HG03025 (cell line): ENCODE measurements around the gene PLXNA2.

Experiments used
- ATAC-seq: cut with Tn5 transposase; IDR thresholded peaks from one replicate; pipeline ENCODE4 v1.9.1; 2021; ENCODE audit warnings: mild to moderate bottlenecking, moderate library complexity; ENCODE audit not compliant: unreplicated experiment, low FRiP score

Gene PLXNA2

DNA sequence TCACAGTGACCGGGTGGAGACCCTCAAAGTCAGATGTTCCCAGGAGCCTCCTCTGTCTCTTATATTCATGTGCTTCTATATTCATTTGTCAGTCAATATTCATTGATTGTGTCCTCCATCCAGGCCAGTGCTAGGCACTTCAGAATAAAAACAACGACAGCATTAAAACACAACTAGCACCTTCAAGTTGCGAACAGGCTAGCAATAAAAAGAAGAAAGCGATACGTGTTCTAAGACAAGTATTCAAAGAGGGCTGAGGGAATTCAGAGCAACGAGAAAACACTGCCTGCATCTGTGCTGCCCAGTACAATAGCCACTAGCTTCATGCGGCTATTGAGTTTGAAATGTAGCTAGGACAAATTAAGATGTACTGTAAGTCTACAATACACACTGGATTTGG lies 138.0 kb downstream of the PLXNA2 start:
- no peak for ATAC-seq

DNA sequence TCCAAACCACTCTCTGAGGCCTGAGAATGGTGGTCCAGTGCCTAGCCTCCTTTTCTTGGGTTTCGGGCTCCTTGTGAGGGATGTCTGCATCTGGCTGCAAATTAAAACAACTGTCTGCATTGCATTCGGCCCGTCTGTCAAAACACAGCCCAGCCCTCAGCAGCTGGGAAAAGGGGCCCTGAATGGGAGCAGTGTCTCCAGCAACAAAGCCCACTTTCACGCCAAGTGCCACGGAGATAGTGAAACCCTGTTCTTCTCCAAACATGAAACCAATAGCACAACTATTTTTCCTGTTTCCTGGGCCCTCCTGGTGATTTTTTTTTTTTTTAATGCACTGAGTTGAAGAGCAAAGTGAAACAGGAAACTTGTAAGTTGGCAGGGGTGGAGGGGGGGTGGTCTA lies 138.4 kb downstream of the PLXNA2 start:
- no peak for ATAC-seq

DNA sequence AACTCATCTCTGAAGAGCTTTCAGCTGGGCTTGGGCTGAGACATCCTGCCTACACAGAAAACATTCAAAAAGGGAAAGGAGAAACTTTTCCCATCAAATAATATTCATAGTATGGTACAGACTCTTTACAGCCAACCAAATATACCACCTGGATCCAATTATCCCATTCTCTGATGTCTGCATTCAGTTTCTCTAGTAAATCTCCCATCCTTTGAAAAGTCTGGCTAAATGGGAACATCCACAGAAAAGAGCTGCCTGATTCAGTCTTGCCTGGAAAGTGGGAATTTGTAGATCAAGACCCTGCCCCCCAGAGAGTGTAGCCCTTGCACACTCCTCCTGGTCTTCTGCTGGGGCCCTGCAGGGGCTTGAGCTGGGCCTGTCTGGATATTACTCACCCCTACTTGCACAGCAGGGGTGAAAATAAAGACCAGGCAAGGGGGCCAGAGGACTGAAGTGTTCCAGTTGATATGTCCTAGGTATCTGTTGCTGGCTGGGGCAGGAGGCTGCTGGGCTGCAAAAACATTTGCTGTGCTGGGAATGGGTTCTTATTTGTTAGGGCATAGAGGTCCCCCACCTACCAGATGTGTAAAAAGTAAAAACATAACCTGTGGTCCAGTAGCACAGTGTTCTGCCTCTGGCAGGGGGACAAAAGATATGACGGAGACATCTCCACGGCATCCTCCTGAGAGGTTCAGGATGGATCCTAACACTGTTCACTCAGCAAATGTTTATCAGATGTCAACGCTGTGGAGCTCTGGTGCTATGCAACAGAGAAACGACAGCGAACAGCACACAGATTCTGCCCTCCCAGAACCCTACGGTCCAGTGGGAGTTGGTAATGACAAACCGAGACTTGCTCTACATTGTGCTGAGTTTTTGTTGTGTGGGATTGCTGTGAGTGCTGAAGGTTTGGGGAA lies 140.3 kb downstream of the PLXNA2 start:
- ATAC-seq = no peak

DNA sequence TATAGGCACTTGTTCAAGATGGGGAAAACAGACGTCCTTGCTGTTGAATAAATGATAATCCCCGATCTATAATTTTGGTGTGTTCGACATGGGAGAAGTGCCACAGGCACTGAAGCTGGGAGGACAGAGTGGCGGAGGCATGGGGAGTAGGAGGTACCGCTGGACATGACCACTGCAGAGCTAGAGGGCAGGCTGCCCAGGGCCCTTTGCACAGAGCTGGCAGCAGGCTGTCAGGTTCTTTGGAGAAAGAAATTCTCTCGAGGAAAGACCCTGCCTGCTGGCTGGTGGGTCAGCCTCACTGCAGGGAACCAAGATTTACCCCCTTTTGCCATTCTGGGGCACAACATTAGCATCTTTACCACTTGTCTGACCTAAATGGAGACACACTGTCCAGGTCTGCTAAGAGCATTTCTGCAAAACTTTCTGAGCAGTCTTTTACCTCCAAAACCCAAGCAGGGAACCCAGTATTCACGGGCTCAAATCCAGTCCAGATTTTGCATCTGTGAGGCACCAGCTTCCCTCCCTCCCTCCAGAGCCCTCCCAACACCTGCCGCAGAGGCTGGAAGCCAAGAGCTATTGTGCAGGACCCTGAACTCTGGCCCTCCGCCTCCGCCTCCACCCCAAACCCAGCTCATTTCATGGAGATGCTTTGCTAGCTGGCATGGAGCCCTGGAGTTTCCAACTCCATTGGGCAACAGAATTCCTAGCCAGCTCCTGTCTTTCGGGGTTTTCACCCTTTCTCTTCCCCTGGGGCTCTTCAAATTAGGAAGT lies 142.3 kb downstream of the PLXNA2 start:
- no peak for ATAC-seq

DNA sequence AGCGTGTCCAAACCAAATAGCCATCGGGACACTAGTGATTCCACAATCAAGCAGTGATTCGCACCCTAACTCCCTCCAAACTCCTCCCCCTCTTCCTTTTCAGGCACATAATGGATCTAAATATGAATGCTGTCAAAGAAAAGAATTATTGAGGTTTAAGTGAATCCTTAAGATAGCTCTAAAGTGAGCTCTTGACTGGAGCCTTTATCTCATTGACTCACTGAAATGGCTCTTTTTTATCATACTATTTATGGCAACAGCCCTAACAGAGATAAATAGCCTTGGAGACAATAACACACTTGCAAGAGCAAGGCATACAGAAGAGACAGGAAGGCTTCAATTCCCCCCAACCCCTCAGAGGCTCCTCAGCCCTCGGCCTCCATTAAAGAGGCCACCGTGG lies 143.3 kb downstream of the PLXNA2 start:
- ATAC-seq = no peak

DNA sequence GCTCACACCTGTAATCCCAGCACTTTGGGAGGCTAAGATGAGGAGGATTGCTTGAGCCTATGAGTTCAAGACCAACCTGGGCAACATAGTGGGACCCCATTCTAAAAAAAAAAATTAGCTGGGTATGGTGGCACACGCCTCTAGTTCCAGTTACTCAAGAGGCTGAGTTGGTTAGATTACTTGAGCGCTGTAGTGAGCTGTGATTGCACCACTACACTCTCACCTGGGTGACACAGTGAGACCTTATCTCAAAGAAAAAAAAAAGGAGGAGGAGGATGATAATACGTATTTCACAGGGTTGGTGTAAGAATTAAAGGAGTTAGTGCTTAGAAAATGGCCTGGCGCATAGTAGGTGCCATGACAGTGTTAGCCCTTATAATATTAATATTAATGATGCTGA lies 144.1 kb downstream of the PLXNA2 start:
- ATAC-seq = no peak

DNA sequence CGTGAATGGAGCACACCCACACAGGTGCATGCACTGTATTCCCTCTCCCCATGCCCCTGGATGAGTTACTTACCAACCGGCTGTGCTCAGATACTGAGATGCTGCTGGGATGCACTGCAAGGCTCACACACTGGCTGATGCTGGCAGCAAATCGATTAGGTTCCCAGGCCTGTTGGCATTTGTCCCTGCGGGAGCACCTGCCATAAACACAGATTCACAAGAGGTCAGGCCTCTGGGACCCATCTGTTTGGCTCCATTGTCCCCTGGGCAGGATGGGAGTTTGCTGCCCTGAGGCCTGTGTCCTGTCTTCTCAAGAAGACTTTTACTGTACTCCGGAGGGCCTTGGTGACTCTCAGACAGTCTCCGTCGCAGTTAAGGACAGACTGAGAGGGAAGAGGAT lies 145.4 kb downstream of the PLXNA2 start:
- no peak for ATAC-seq

DNA sequence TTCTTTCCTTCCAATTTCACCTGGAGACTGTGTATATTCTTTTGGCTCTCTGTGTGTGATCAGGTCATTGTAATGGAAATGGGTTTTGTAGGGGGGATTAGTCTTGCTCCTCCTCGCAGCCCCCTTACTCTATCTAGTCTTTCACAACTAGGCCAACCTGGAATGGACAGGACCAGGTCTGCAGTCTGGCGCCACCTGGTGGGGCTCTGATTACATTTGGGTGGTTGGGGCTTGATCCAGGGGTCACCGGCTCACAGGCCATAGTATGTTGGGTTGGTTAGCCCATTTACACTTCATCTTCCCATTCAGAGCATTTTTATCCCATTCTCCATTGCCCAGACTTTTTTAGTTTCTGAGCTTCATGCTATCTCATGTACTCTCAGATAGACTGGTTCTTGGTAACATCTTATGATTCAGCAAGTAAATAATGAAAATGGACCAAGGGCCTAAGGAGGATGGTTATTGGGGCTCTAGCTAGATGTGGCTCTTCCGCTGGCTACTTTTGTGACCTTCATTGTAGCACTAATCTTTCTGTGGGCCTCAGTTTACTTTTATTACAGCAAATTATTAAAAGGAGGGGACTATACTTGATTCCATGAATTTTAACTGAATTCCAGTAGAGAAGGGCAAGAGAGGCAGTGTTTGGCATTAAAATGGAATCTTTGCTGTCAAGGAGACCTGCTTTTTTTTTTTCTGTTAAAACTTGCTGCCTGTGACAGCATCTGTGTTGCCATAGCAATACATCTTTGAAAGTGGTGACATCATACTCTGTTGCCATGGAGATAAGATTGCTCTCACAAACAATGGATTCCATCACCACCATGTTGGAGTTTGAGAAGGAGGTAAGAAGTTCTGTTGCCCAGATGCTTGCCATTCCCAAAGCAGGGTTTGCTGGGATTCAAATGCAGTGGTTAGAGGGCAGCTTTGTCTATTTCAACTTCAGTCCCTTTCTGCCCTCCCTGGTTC lies 150.1 kb downstream of the PLXNA2 start:
- peak; percentile 57 for ATAC-seq

DNA sequence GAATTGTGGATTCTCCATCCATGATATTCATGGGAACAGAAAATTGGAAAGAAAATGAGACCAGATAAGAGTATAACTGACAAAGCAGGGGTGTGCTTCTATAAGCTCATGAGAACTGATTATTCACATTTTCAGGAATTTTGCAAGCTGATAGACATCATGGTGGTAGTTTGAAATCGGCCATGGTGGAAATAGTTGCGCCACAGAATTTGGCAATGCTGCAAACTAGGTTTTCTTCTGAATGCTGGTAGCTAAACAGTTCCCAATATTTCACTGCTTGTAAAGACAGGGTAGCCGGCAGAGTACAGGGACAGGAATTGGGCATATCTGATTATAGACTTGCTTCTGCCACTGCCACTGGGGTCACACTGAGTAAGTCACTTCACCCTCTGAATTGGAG lies 151.1 kb downstream of the PLXNA2 start:
- no peak for ATAC-seq

DNA sequence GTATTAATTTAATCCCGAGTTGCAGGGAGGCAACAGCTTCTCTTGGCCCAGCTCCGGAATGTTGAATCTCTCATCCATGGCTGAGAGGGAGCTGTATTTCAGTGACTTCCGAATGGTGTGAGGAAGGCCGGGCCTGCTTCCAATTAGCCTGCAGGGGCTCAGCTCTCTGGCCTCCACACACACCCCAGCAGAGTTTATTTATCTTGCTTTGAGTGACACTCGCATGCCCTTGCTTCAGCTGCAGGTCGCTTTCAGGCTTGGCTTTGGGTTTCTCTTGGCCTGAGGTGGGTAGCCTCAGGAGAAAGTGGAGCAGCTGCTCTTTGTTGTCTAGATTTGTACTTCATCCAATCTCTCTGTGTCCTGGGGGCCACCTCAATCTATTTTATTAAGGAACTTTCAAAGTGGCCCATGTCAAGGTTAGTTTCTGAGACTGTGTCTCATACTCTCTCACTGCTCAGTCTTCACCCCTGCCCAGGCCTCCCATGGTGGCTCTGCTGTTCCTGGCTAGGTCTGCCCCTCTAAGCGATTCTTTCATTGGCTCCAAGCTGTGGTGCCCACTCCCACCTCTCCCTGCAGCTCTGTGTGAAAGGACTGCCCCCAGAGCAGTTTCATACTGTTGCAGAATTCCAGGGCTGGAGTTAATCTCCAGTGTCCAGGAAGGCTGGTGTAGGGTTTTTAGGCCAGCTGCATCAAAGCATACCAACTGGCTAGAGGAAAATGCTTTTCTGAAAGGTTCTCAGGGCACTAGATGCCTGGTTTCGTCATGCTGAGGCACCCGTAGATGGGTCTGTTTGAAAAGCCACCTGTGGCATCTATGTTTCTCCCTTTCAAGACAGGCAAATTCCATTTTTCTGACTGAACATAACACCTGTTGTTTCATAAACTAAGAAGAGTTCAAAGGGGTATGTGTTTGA lies 153.5 kb downstream of the PLXNA2 start:
- no peak for ATAC-seq

DNA sequence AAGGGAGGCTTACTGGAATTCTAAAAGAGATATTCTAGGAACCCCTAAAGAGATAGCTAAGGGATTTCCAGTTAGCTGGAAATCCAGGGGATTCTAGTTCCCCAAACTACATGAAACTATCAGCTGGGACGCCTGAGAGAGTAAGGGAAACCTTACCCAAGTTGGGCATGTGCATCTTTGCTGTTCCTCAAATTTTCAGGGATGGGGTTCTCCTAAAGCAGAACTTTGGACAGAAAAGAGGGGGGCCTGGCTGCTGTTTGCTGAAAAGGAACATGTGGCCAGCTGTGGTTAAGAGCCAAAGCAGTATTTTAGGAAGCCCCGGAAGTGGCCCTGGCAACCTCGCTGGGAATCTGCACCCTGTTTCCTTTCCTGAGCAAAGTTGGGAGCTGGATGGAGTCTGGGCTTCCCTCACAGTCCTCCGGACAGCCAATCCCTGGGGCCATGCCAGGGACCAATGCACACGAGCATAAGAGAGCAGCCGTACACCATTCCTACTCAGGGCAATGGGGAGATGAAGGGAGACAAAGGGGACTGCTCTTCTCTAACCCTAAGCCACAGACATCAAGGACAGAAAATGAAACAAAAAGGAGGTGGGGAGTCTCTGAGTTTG lies 154.3 kb downstream of the PLXNA2 start:
- no peak for ATAC-seq

DNA sequence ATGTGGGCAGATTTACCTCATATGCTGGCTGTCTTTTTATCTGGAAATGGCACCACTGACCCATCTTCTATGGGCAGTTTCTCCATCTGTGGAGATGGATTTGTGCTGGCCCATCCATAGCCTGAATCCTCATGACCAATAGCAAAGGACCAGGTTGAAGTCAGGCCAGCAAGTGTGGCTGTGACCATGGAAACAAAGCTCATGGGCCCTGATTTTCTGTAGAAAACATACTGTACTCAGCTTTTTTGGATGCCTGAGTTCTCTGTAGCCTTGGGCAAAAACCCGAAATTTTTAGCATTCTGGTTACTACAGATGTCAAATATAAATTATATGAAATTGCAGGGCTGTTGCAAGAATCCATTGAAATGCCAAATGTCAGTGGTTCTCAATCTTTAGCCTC lies 155.0 kb downstream of the PLXNA2 start:
- ATAC-seq = no peak

DNA sequence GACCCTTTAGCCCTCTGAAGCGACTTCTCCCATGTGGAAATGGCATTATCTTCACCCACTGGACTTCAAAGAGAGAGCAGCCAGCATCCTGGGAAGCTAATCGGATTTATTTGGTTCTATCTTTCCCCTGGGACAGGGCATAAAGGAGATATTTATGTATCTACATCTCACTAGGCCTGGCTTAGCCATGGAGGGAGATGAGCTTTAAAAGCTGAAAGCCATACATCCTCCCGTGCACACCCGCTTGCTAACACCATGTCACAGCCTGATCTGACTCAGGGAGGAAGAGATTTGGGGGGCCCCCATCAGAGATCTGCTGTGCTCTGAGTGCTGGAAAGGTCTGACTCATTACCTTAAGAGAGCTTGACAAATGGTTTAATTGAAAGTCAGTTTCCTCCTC lies 155.9 kb downstream of the PLXNA2 start:
- no peak for ATAC-seq

DNA sequence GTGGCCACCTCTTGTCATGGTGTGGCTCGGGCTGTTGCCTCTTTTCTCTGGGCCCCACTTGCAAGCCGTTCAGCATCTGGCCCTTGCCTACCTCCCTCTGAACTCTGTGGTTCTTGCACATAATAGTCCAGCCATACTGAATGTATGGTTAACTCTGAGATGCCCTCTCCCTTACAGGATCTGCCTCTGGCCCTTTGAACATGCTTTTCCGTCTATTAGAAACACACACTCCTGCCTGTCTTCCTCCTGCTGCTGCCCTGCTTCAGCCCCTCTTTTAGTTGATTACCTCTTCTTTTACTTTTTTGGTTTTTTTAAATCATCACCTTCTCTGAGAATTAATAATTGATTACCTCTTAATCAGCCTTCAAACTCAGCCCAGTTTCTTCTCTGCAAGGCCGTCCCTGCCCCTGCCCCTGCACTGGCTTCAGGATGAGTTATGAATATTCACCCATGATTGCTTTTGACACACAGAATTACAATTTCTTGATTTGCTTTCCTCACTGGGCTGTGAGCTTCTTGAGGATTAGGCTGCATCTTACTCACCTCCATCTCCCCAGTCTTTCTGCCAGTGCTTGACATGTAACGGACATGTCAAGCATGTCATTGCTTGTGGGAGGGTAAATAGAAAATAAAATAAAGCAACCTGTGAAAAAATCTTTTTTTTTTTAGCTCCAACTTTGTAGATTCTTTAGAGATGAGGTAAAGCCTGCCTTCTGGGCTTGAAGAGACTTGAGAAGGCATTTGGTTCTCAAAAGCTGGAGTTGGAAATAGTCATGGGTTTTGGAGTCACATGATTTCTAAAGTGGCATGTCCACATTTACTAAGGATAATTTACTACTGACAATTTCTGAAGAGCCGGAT lies 158.3 kb downstream of the PLXNA2 start:
- ATAC-seq = no peak

DNA sequence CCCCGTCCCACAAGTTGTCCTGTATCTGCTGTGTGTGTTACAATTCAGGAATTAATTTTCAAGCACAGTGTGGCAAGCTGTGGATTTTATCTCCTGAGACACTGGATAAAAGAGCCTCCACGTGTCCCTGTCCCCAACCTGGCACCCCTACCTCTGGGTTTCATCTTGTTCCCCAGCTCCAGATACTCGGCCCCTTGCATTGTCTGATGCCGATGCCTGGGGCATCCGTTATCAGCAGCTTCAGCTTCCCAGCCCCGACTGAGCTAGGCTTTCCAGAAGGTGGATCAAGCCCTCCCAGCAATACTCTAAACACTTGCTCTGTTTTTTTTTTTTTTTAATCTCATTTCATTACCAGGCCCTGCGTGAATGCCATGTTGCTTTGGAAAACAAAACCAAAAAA lies 159.4 kb downstream of the PLXNA2 start:
- no peak for ATAC-seq

DNA sequence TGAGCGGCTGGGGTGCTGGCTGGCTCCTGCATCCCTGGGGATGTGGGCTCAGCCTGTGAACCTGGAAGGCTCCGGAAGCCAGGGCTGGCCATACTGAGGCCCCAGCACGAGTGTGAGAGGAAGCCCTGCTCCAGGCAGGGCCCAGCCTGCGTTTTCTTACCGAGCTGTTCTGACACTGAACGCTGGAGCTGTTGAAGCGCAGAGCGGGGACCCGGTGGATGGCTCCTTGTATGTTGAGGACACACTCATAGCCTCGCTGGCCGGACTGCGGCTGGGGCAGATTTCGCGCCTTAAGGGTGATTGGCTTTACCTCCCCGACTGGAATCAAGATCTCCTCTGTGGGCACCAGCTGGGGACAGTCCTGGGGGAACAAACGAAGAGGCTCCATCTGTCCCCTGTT lies 160.0 kb downstream of the PLXNA2 start:
- no peak for ATAC-seq

DNA sequence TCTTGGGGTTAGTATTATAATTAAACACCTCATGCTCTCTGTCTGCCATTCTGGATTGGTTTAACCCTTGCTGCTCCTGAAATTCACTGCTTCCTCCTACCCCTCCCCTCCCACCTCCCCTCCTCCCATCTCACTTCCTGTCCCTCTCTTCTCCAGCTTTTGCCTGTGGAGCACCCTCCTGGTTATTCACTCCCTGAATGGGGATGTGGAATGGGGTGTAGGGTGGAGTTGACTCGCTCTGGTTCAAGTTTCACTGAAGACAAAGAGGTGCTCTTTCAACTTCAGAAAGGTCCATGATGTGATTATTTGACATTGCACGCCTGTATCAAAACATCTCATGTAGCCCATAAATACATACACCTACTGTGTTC lies 160.5 kb downstream of the PLXNA2 start:
- no peak for ATAC-seq

DNA sequence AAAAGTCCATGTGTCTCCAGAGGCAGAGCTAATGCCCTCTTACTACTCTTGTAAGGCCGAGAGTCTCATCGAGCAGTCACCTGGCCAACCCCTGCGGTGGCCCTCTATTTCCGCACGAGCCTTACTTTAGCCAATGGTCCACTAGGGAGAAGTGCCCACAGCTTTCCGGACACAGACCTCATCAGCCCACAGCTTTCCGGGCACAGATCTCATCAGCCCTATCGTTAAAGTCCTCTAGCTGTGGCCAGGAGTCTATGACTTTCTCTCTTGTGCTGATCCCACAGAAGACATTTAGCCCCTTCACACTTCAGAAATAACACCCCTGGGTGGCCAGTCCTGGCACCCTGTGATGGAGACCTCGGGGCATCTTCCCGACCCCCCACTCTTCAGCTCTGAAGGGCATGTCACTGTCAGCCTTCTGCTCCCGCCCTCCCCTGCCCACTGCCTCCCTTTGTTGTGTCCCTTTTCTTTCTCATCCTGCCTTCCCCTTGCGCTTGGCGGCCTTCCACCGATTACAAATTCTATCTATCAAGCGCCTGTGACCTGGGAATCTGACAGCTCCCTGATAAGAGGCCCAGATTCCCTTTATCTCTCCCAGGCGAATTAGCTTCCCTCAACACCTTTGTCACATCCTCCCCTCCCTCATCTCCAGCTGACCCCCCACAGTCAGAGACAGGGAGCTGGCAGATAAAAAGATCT lies 161.0 kb downstream of the PLXNA2 start:
- ATAC-seq = no peak
